IMR-90 (cell line): ENCODE measurements around the gene ELANE. TPM values are rescaled to one million over a fixed set of nuclear protein-coding genes. Genes with fewer than 3 reads are reported as not detected.

Experiments used
- ATAC-seq: fragments of 200-7000 bp; cut with Tn5 transposase; 2 replicates; pipeline ENCODE4 v1.9.1; 2020; ENCODE audit warnings: low read depth, mild to moderate bottlenecking, moderate library complexity
- BruUV-seq: library from RNA; stranded (reverse); fragments of 400-500 nt; replicated peaks from 2 replicates; lab custom pipeline; 2021; lab: Mats Ljungman, UMichigan
- CTCF ChIA-PET: fragments of 300-600 bp; formaldehyde crosslinking; extraction: SDS; loops from one replicate; lab custom pipeline; 2021; ENCODE audit warnings: antibody characterized with exemption; lab: Yijun Ruan, JAX
- POLR2A ChIA-PET: fragments of 300-600 bp; sonication (Branson Sonifier 250); formaldehyde crosslinking; loops from one replicate; lab custom pipeline; 2022; ENCODE audit warnings: antibody characterized with exemption; ENCODE audit not compliant: unreplicated experiment; lab: Charles Lee
- DNase-seq: peaks from one replicate; pipeline ENCODE4 v3.0.0; 2013
- H2AFZ ChIP-seq: replicated peaks from 2 replicates; pipeline ENCODE3; 2013; ENCODE audit warnings: low read length, mild to moderate bottlenecking; ENCODE audit not compliant: poor library complexity
- H2AK5ac ChIP-seq: 2 replicates; pipeline ENCODE4 v1.6.1; 2013; ENCODE audit warnings: low read depth, low read length, inconsistent platforms
- H2AK9ac ChIP-seq: replicated peaks from 2 replicates; pipeline ENCODE3; 2013; ENCODE audit warnings: mild to moderate bottlenecking, low read depth, low read length, moderate library complexity; ENCODE audit not compliant: poor library complexity
- H2BK120ac ChIP-seq: 2 replicates; pipeline ENCODE4 v1.6.1; 2013; ENCODE audit warnings: low read depth, low read length, inconsistent platforms
- H2BK15ac ChIP-seq: 3 replicates; pipeline ENCODE4 v1.6.1; 2013; ENCODE audit warnings: low read depth, low read length, inconsistent platforms
- H2BK20ac ChIP-seq: 2 replicates; pipeline ENCODE4 v1.6.1; 2013; ENCODE audit warnings: low read depth, mild to moderate bottlenecking, inconsistent platforms, low read length, moderate library complexity
- H2BK5ac ChIP-seq: 2 replicates; pipeline ENCODE4 v1.6.1; 2013; ENCODE audit warnings: mild to moderate bottlenecking, low read depth, low read length, inconsistent platforms; ENCODE audit not compliant: poor library complexity, severe bottlenecking
- H3K14ac ChIP-seq: replicated peaks from 2 replicates; pipeline ENCODE4 v1.6.1; 2013; ENCODE audit warnings: low read depth, low read length, inconsistent platforms
- H3K18ac ChIP-seq: 2 replicates; pipeline ENCODE4 v1.6.1; 2013; ENCODE audit warnings: low read depth, low read length, control low read depth
- H3K23ac ChIP-seq: 2 replicates; pipeline ENCODE4 v1.6.1; 2013; ENCODE audit warnings: low read depth, low read length, inconsistent platforms
- H3K27ac ChIP-seq: 2 replicates; pipeline ENCODE4 v1.5.1; 2013; ENCODE audit warnings: mild to moderate bottlenecking, control low read depth, low read length; ENCODE audit not compliant: insufficient read depth
- H3K27me3 ChIP-seq: 2 replicates; pipeline ENCODE4 v1.6.1; 2013; ENCODE audit warnings: low read length; ENCODE audit not compliant: control insufficient read depth, insufficient read depth
- H3K36me3 ChIP-seq: 2 replicates; pipeline ENCODE4 v1.6.1; 2013; ENCODE audit warnings: low read length, mixed read lengths; ENCODE audit not compliant: control insufficient read depth, insufficient read depth
- H3K4ac ChIP-seq: 2 replicates; pipeline ENCODE4 v1.6.1; 2013; ENCODE audit warnings: low read depth, low read length, inconsistent platforms
- H3K4me1 ChIP-seq: 2 replicates; pipeline ENCODE4 v1.6.1; 2013; ENCODE audit warnings: low read length, mixed read lengths; ENCODE audit not compliant: control insufficient read depth, insufficient read depth
- H3K4me2 ChIP-seq: 2 replicates; pipeline ENCODE4 v1.6.1; 2013; ENCODE audit warnings: low read depth, mild to moderate bottlenecking, control low read depth, low read length, moderate library complexity
- H3K4me3 ChIP-seq: 2 replicates; pipeline ENCODE4 v1.5.1; 2013; ENCODE audit warnings: low read depth, mild to moderate bottlenecking, control low read depth, low read length, moderate library complexity; ENCODE audit not compliant: insufficient read depth
- H3K56ac ChIP-seq: 2 replicates; pipeline ENCODE4 v1.6.1; 2013; ENCODE audit warnings: low read length, inconsistent platforms; ENCODE audit not compliant: insufficient read depth; ENCODE audit errors: extremely low read depth
- H3K79me1 ChIP-seq, 2 experiments: 2 replicates each; pipeline ENCODE4 v1.6.1; 2013; ENCODE audit warnings: low read length in 2 of 2, inconsistent platforms in 1 of 2, low read depth in 1 of 2
- H3K9ac ChIP-seq: 2 replicates; pipeline ENCODE4 v1.6.1; 2013; ENCODE audit warnings: low read depth, low read length, control low read depth
- H3K9me1 ChIP-seq: 2 replicates; pipeline ENCODE4 v1.6.1; 2013; ENCODE audit warnings: low read length, inconsistent platforms; ENCODE audit not compliant: insufficient read depth
- H3K9me3 ChIP-seq: 2 replicates; pipeline ENCODE4 v1.6.1; 2013; ENCODE audit warnings: low read length; ENCODE audit not compliant: control insufficient read depth, insufficient read depth
- H4K20me1 ChIP-seq: 2 replicates; pipeline ENCODE4 v1.6.1; 2013; ENCODE audit warnings: low read length, inconsistent platforms; ENCODE audit not compliant: insufficient read depth
- H4K5ac ChIP-seq: 2 replicates; pipeline ENCODE4 v1.6.1; 2013; ENCODE audit warnings: mild to moderate bottlenecking, low read depth, low read length, control low read depth
- H4K8ac ChIP-seq, 2 experiments: 2 replicates each; pipeline ENCODE4 v1.6.1; 2013; ENCODE audit warnings: low read depth in 2 of 2, low read length in 2 of 2, control low read depth in 1 of 2, inconsistent platforms in 1 of 2
- H4K91ac ChIP-seq: 2 replicates; pipeline ENCODE4 v1.6.1; 2013; ENCODE audit warnings: low read depth, low read length, inconsistent platforms; ENCODE audit not compliant: insufficient read depth
- MAFK ChIP-seq: IDR thresholded peaks from 2 replicates; pipeline ENCODE4 v1.6.1; 2012; ENCODE audit warnings: low read depth, low read length, improper control_type of control experiment
- RAD21 ChIP-seq: IDR thresholded peaks from 2 replicates; pipeline ENCODE4 v1.6.1; 2012; ENCODE audit warnings: low read length, improper control_type of control experiment
- WGBS, 2 experiments: methylation state at CpG; one replicate each; pipeline versions ENCODE4 v1.1.5 to v1.1.7; 2013; ENCODE audit warnings: missing lambda C conversion rate in 2 of 2; ENCODE audit not compliant: insufficient read length in 1 of 2; ENCODE audit errors: extremely low coverage in 2 of 2; 5-methylcytosine and 5-hydroxymethylcytosine counted together
- dilution Hi-C: fragments of 300-500 bp; cut with HindIII; formaldehyde crosslinking; loops from one replicate; pipeline ENCODE4 v1.14.3; 2018; ENCODE audit warnings: low sequenced_read_pairs; ENCODE audit not compliant: unreplicated experiment
- in situ Hi-C: fragments of 300-500 bp; cut with MboI; formaldehyde crosslinking; loops from 3 replicates; pipeline ENCODE4 v1.14.3; 2019; ENCODE audit warnings: low sequenced_read_pairs, inconsistent platforms, mixed read lengths
- intact Hi-C: fragments of 100-400 bp; cut with micrococcal nuclease; formaldehyde crosslinking; loops from 2 replicates; pipeline ENCODE4 v1.10.0; 2022
- polyA plus RNA-seq, 3 experiments: library from polyadenylated mRNA; depleted of rRNA; stranded (reverse); fragments of >200 nt; gene quantifications; 2 replicates each; pipeline ENCODE4 v1.2.3, GENCODE V29; 2012; ENCODE audit warnings: low replicate concordance in 1 of 3
- total RNA-seq: library from RNA; depleted of rRNA; stranded (reverse); fragments of >200 nt; gene quantifications from 2 replicates; pipeline ENCODE4 v1.2.3, GENCODE V29; 2012

ELANE gene
- total and polyA plus RNA-seq, 2 of the 4 experiments (the other 2 are of a cell fraction) = 0.27 TPM; not detected in 1

DNA sequence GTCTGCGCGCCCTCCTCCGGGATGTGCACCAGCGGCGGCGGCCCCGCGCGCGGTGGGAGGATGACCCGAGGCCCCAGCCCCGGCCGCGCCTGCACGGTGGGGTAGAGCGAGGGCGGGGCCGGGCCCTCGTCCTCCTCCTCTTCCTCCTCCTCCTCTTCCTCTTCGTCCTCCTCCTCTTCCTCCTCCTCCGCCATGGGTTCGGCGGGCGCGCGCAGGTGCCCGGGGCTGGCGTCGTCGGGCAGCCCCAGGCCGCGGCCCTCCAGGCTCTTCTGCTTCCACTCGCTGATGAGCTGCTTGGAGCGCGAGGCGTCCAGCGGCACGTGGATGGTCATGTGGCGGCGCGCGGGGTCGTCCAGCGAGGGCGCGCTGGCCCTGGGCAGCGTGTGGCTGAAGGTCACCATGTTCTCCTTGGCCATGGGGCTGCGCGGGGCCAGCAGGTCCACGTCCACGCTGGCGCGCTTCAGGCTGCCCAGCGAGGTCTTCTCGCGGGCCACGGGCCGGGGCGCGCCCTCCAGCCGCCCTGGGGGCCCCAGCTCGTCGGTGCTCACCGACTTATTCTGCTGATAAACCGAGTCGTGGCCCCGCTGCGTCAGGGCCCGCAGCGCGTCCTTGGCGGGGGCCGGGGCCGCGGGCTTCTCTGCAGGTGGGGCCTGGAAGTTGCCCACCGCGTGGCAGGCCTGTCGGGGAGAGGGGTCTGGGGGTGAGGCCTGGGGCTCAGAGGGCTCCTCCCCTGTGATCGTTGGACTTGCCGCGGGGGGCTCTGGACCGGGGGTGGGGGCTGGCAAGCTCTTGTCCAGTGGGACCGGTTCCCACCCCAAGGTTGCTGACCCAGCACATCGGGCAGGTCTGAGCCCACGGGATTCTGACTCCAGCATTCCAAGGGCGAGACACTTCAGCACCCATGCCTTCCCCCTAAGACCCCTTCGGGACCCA is 38.6 kb upstream of the ELANE start:
- CTCF ChIA-PET = no interaction called here
- dilution Hi-C loops = no loop called here
- in situ Hi-C loops = no loop called here

More for the DNA sequence above, 38.6 kb upstream of the ELANE start:
- no peak overlapping the region for H2BK120ac ChIP-seq
- H3K27me3 ChIP-seq = no peaks in the 10 kb centered on the region
- no peak overlapping the region for H2AK9ac ChIP-seq
- ATAC-seq (no peak; the same call in 1 of the 2 replicates), DNase-seq (no peak)
- no peak overlapping the region for H3K27ac ChIP-seq
- no peak overlapping the region for H2BK15ac ChIP-seq
- intact Hi-C loops = no loop called here
- no peaks in the 10 kb centered on the region for H3K9me3 ChIP-seq
- H4K5ac ChIP-seq = no peak overlapping the region
- H3K56ac ChIP-seq = no peak overlapping the region
- 95% methylated on average over 58 of the region's 87 CpGs; no CpG with 5 or more reads in 1 of the 2 experiments for WGBS, 2 experiments
- POLR2A ChIA-PET = no interaction called here
- H3K36me3 ChIP-seq = peaks cover 60% of the 10 kb centered on the region
- peaks cover 42% of the 10 kb centered on the region for H4K20me1 ChIP-seq
- no peak overlapping the region for H3K9ac ChIP-seq
- H2BK5ac ChIP-seq = no peak overlapping the region
- H3K18ac ChIP-seq = no peak overlapping the region
- no peak overlapping the region for H2AFZ ChIP-seq
- H3K4ac ChIP-seq = no peak overlapping the region
- H2BK20ac ChIP-seq = no peak overlapping the region
- no peak overlapping the region for H3K14ac ChIP-seq
- TF ChIP-seq MAFK (peak; percentile 39; the same call in 1 of the 2 replicates), RAD21 (no peak)
- no peak overlapping the region for H4K91ac ChIP-seq
- no peak overlapping the region for H3K4me3 ChIP-seq
- no peaks in the 10 kb centered on the region for H3K9me1 ChIP-seq
- H3K79me1 ChIP-seq = peaks cover 8 to 20% of the 10 kb centered on the region in 2 experiments
- BruUV-seq = no TSS peak
- no peak overlapping the region for H3K23ac ChIP-seq
- no peak overlapping the region for H2AK5ac ChIP-seq
- no peak overlapping the region for H3K4me2 ChIP-seq
- no peaks in the 10 kb centered on the region for H3K4me1 ChIP-seq
- H4K8ac ChIP-seq = no peak overlapping the region
